PC-3 (cell line): ENCODE data around the gene ALG6.

Source experiments
- CTCF ChIP-seq: fragments of 300-600 bp; sonication (generic); conservative IDR thresholded peaks from 2 replicates; pipeline ENCODE4 v1.5.1; 2017; ENCODE audit warnings: antibody characterized with exemption, low read depth, mild to moderate bottlenecking, low read length
- EZH2phosphoT487 ChIP-seq: fragments of 300-600 bp; sonication (generic); IDR thresholded peaks from 2 replicates; pipeline ENCODE4 v1.6.1; 2018; ENCODE audit warnings: mild to moderate bottlenecking, antibody characterized with exemption, low read length, borderline replicate concordance

- TF ChIP-seq CTCF (no peak), EZH2phosphoT487 (no peak)
Measured at GRCh38 chr1:63480057-63480456, 112.6 kb downstream of the ALG6 start.
